Fibroblast of skin of abdomen (primary cell): ENCODE results near the gene GP2.
"Not testable (repeated sequence)": the region's sequence is repeated elsewhere in the genome, so short reads cannot be mapped to it uniquely, and the experiment has no call there.

Experiments
- DNase-seq: peaks from one replicate; pipeline ENCODE4 v3.0.0-alpha.2; 2013

The GP2 gene

DNA sequence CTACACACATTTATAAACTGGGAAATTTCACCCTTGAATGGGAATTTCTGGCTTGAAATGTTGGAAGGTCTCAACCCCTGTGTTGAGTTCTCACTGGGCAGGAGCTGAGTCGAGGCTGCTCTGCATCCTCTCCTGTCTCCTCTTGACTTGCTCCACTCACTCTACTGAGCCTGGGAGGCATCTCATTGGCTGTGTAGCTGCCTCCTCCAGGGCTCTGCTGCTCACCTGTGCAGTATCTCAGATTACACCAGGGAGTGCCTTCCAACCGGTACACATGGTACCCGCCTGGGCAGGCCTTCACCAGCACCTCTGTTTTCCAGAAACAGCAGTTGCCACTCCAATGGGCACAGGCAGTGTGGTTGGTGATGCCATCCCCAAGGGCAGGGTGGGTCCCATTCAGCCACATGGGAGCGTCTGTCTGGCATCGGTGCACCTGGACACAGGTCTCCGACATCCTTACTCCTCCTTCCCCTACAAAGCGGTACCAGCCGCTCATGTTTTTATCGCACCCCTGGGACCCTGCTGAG is 3.7 kb downstream of the GP2 start:
- DNase-seq: no peak

DNA sequence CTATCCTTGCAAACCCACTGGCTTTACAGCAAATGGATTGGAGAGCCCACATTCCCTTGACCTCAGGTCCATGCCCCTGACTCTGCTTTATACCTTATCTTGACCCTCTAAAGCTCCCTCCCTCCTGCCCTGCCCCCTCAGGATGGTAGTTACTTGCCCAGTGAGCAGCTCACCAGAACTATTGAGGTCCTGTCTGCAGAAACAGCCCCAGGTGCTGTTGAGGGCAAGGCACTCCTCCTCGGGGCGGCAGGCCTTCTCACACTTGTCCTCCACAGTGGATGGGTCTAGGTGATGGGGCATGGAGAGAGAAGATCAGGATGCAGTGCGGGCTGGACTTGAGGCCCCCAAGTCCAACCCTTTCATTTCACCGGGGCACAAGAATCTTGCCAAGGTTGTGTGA is 4.6 kb downstream of the GP2 start:
- DNase-seq: no peak

DNA sequence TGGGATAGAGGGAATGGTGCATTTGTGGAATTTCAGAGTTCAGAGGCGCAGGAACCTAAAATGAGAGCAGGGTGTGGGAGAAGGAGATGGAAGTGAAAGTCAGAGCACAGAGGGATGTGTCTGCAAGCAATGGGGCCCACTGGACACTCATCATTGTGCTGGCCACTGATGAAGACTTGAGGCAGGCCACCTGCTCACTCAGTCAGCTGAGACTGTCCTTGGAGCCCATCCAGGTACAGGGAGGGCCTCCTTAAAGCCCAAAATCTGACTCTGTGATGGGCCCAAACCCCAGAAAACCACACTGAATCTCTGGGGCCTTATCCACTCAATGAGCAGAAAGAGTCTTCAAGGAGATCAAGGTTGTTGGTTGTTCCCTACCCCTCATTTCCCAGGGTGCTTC is 5.6 kb downstream of the GP2 start:
- no peak for DNase-seq

DNA sequence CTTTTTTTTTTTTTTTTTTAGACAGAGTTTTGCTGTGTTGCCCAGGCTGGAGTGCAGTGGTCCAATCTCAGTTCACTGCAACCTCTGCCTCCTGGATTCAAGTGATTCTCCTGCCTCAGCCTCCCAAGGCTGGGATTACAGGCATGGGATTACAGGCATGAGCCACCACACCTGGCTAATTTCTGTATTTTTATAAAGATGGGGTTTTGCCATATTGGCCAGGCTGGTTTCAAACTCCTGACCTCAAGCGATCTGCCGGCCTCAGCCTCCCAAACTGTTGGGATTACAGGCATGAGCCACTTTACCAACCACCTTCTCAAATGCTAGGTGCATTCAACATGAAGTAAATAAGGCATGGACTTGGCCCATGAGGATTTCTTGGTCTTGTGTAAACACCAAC is 6.3 kb downstream of the GP2 start:
- not testable (repeated sequence) for DNase-seq

DNA sequence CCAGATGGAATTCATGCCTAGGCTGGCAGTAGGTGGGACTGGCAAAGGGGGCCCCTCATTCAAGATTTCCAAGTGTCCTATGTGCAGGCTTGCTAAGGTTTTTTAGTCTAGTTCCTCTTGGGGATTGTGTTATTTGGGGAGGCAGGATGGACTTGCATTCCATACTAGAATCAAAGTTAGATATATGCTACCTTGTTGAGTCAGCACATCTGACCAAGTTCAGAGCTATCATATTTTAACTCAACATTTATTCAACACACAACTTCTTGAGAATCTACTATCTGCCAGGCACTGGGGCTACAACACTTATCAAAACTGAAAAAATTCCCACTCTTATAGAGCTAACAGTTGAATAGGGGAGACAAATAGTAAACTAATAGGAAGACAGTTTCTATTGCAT is 6.7 kb downstream of the GP2 start:
- DNase-seq: no peak

DNA sequence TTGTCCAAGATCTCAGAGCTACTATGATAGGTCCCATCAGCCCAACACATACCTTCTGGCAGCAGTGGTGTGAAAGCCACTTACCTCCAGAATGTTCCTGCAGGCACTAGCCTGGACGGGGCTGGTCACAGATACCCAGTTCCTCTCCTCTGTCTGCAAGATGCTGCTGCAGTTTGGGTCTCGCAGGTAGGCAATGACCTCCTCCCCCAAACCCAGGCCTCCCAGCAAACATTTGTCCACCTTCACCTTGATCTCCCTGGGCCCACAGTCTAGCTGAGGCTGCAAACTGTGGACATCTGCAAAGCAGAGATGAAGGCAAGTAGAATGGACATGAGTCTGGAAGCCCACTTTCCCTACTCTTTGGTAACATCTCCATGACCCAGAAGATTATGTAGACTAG is 7.1 kb downstream of the GP2 start:
- no peak for DNase-seq

DNA sequence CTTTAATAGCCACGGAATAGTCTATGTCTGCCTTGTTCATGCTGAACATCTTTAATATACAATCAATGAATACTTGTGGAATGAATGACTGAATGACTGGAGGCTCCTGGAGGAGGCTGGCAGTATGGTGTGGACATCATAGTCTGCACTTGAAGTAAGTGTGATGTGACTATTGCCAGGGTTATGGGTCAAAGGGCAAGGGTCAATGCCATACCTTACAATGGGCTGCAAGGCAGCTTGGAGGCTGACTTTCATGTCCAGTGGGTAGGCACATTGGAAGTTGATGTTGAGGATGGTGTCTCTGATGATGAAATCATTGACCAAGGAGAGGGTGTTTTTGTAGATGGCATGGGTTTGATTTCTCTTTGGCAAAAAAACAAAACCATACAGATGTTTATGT is 7.9 kb downstream of the GP2 start:
- no peak for DNase-seq

DNA sequence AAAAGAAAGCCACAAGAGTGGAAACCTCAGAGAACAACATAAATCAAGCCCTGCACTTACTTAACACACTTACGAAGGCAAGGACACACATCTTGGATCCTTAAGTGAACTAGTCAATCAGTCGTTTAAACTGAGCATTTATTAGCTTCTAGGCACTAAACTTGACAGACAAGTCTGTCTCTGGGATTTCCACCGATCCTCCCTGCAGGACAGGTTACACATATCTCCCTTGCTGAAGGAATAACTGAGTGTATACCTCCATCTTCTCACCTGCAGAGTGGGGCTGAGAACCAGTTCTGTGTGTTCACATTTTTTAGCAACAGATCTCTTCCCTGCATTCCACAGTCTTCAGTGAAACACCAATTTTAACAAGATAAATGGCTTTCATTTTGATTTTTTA is 8.9 kb downstream of the GP2 start:
- no peak for DNase-seq

DNA sequence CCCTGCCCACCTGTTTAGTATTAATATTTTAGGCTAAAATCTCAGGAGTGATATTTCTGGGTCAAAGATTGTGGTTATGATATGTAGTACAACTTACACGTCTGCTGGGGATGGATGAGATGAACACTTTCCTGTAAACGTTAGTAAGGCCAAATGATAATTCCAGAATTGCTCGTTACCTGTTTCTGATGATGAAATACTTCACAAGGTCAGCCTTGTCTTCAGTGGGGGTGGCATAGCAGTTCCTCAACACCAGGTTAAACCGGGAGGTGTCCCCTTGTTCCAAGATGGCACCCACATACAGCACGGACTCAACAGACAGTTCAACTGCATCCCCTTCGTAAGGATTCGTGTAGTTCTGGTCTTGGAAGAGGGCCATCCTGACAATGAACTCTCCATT is 9.3 kb downstream of the GP2 start:
- no peak for DNase-seq

DNA sequence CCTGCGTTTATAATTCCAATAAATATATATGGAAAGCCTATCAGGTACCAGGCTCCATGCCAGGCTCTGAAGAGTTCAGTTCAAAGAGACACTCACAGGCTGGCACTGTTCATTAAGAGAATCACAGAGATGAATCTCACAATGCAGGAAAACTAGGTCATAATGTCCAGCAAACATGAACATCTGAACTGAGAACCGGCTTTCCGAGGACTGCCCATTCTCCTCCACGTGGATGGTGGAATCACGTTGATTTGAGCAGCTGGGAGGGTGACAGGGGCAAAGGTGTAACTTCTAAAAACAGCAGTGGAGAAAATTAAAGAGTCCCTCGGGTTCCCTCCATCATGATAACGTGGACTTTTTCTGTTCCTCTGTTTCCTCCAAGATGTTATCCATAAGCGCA is 10.2 kb downstream of the GP2 start:
- no peak for DNase-seq

DNA sequence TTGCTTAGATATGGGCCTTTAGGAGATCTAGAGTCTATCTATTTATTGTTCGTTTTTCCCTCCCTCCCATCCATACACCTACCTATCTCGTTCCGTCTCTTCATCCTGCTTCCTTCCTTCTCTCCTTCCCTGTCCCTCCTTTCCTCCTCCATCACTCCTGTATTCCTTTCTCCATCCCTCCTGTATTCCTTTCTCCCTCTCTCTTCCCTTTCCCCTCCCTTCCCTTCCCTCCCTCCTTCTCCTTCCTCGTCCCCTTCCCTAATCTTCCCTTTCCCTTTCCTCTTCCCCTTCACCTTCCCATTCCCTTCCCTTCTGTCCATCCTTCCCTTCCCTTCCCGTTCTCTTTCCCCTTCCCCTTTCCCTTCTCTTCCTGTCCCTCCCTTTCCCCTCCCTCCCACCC is 10.6 kb downstream of the GP2 start:
- no peak for DNase-seq

DNA sequence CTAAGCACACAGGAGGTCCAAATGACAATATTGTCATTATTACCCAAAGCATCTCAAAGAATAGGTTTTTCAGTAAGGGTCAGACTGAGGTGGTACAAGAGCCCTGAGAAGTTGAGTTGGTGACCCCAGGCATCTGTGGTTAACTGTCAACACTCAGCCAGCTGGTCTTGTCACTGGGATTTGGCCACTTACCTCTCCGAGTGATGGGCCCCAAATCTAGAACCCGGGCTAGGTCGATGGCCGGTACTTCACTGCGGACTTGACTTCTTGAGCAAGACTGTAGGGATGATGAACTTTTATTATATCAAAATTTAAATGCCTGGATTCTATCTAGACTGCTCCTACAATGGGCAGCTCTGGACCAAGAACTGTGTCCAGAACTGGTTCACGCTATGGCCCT is 11.5 kb downstream of the GP2 start:
- DNase-seq: no peak

DNA sequence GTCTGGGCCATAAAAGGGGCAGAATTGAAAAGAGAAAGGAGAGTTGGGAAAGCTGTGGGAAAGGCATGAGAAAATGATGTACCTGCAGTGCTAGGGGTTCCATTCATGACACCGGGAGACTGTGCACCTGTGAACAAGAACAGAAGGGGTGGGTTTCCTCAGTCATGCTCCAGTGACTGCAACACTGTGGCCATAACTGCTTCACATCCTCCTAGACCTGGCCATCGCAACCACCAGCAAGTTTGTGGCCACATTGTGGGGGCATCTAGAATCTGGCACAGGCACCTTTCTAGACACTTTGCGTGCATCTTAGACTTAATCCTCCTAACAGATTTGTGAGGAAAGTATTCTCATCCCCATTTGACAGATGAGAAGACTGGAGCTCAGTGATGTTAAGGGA is 12.7 kb downstream of the GP2 start:
- no peak for DNase-seq

DNA sequence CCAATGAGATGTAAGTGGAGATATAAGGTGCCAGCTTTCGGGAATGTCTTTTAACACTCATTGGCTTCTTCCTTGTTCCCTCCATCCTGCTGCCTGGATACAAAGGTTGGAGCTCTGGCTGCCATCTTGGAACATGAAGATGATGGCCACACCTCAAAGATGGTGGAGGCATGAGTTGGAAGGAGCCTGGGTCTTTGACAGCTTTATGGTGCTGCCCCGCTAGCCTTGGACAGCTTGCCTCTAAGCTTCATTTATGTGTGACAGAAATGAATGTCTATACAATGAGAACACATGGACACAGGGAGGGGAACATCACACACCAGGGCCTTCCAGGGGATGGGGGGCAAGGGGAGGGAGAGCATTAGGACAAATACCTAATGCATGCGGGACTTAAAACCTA is 13.6 kb downstream of the GP2 start:
- DNase-seq: no peak

DNA sequence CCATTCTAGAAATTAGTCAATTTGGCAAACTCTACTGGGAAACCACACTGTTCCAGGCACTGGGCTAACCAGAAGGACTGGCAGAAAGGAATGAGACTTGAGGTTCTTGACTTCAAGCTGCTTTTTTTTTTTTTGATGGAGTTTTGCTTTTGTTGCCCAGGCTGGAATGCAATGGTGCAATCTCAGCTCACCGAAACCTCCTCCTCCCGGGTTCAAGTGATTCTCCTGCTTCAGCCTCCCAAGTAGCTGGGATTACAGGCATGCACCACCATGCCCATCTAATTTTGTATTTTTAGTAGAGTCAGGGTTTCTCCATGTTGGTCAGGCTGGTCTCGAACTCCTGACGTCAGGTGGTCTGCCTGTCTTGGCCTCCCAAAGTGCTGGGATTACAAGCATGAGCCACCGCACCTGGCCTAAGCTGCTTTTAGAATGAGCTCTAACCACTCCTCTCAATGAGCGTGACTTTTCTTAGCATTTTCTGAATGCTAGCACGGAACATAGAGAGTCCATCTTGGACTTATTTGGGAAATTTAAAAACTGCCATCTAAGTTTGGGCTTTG is 14.7 kb downstream of the GP2 start:
- not testable (repeated sequence) for DNase-seq

DNA sequence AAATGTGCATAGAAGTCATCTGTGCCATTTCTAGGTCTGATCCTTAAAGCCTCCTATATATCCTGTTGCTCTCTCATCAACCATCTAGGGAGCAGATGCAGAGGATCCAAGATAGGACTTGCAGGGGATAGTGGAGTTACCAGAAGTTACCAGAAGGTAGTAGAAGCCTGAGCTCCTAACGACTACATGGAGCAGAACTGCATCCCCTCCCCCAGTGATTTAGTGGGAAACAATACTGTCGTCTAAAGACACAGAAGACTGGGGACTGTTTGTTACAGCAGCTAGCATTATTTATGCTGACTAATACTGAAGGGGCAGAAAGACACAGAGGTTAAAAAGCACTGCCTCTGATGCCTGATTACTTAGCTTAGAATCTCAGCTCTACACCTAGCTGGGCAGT is 15.8 kb downstream of the GP2 start:
- no peak for DNase-seq

DNA sequence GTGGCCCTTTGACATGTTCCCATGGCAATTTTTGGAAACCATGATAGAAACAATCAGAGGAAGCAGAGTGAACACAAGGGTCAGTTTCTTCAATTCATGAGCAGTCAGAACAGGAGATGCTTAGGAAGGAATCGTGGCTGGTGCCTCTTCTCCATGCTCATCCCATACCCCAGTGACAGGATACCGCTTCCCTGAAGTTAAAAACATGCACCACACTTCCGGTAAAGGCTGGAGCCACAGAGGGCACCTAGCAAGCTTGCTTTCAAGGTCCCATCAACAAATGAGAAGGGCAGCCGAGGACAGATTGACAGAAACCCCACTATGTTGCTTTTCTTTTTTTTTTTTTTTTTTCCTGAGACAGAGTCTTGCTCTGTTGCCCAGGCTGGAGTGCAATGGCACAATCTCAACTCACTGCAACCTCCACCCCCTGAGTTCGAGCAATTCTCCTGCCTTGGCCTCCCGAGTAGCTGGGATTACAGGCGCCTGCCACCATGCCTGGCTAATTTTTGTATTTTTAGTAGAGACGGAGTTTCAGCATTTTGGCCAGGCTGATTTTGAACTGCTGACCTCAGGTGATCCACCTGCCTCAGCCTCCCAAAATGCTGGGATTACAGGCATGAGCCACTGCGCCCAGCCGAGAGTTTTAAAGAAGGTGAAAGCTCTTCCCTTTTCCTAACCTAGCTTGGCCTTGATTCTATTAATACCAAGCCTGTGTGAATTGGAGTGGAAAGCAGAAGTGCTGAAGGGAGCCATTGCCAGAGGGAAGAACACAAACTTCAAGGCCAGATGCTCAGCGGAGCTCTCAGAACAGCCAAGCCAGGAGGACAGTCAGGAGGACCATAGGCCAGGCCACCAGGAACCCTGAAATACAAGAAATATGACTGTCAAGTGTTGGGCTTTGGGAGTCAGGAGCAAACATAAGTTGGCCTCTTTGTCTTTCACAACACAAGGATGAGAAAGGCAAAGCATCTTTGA is 16.6 kb downstream of the GP2 start:
- DNase-seq: no peak

DNA sequence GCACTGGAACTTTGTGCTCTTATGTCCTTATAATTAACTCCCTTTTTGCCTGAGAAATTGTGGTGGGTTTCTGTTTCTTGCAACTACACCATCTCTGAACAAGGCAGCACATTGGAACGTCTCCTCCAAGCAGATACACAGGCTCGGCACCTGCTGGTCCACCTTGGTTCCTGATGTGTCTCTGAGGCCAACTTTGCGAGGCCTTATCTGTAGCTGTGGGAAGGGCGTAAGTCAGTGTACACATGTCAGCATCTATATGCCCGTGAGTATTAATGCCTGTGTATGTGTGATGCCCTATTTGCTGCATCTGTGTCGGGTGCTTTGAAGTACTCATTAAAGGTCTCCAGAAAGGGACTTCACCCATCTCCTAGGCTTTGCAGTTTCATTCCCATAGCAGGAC is 17.5 kb downstream of the GP2 start:
- no peak for DNase-seq

DNA sequence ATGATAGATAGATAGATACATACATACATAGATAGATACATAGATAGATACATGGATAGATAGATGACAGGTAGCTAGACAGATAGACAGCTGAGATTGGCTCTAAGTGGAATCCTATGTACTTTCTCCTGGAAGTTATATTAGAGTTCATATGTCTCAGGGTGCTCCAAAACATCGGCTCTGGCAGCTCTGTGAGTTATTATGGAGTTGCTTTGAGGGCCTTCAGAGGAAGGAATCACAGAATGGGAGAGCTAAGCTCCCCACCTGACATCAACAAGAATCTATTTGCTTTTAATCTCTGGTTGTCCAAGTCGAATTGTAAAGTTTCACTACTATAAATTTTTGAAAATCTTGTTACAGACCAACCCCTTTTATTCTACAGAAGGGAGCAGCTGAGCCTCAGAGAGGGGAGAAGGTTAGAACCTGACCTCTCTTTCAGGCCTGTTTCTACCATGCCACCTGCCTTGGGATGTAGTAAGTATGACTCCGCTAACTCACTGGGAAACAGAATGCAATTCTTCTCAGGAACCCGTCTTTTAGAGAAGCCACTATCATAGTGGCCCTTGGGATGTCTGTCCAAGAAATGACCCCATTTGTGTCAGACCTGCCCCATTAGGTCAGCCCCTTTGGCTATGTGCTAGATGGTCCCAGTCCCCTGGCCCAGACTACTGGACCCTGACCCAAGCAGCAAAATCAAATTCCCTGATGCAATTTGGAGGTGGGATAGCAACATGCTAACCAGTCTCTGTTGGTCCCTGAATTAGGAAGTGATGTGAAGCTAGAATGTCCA is 18.3 kb downstream of the GP2 start:
- no peak for DNase-seq

DNA sequence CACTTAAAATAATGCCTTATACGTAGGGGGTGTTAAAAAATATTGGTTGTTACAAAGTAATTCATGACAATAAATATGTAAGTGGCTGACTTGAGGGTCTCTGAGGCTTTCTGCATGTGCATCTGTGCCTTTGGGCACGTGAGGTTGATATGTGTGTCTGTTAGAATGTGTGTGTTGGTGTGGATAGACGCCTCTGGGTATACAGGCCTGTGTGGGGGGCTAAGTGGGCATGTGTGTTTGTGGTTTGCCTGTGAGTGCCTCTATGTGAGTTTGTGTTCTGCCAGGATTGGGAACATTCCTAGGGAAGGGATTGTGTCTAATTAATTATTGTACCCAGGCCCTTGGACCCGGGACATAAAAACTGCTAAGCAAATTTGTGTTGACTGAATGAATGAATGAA is 19.0 kb downstream of the GP2 start:
- no peak for DNase-seq

DNA sequence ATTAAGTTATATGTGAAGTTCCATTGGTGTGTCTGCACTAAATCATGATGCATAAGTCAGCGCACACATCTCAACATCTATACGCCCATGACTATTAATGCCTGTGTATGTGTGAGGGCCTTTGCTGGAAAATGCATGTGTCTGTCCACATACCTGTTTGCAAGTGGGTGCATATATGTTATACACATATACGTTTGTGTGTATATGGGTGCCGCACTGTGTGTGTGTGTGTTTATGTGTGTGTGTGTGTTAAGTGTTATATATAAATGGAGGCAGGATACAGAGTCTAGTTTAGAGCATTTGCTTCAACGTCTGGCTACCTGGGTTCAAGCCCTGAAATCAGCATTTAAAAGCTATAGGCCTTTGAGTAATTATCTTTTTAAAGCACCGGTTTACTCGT is 19.5 kb downstream of the GP2 start:
- DNase-seq: no peak

DNA sequence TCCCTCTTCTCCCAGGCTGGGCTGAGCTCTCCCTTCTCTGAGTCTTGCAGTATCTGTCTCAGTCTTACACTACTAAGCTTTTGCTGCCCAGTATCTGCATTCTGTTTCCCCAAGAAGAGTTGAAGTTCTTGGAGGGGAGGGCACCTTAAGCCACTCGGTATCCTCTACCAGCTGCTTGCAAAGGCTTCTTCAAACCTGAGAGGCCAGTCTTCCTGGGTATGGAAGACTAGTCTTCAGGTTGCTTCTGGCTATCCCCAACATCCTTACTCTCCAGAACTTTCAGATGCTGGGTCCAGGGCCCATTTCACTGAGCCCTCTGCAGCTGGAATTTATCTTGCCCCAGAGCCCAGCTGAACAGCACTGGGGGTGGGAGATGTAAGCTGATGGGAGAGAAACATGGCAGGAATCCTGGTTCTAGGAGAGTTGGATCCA is 20.1 kb downstream of the GP2 start:
- no peak for DNase-seq

DNA sequence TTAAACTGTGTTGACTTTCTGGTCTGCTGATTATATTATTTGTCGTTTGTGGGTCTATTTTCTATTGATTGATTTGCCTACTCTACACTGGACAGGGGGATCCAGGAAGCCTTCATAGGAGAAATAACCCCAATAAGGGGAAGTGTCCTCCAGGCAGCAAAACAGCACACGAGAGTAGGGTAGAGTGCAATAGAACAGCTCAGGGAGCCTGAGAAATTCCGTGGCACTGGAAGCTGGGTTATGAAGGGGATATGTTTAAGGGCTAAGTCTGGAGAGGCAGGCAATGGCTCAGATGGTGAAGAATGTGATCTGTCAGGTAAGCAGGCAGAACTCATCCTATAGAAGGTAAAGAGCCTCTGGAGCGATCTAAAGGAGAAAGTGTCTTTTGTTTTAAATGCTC is 20.9 kb downstream of the GP2 start:
- DNase-seq: no peak
